HL-60 (cell line): ENCODE results near the gene LRP1B.

Source experiments
- DNase-seq, 2 experiments: peaks; one replicate each; pipeline ENCODE4 v3.0.0-alpha.2; 2010 to 2020; ENCODE audit warnings: low read depth in 1 of 2, low spot score in 1 of 2
- H3K27ac ChIP-seq: fragments of 250-450 bp; sonication (Bioruptor Pico); replicated peaks from 2 replicates; pipeline ENCODE4 v1.5.1; 2020; ENCODE audit warnings: mild to moderate bottlenecking, moderate library complexity
- H3K27me3 ChIP-seq: fragments of 250-450 bp; sonication (Bioruptor Pico); 2 replicates; pipeline ENCODE4 v1.5.1; 2021; ENCODE audit warnings: mild to moderate bottlenecking, moderate library complexity; ENCODE audit not compliant: insufficient read depth, poor library complexity, severe bottlenecking
- H3K4me3 ChIP-seq: replicated peaks from 2 replicates; pipeline ENCODE4 v1.5.1; 2011; ENCODE audit warnings: mild to moderate bottlenecking, control low read depth, low read length; ENCODE audit not compliant: insufficient read depth
- GABPA ChIP-seq: IDR thresholded peaks from 2 replicates; pipeline ENCODE4 v1.6.1; 2012; ENCODE audit warnings: low read depth
- POLR2AphosphoS5 ChIP-seq: IDR thresholded peaks from 2 replicates; pipeline ENCODE4 v1.6.1; 2012; ENCODE audit warnings: low read depth
- SPI1 ChIP-seq: IDR thresholded peaks from 2 replicates; pipeline ENCODE4 v1.6.1; 2012; ENCODE audit warnings: low read depth, mild to moderate bottlenecking, borderline replicate concordance
- TF ChIP-seq, protein P1 (sequence below): IDR thresholded peaks from 2 replicates; pipeline ENCODE4 v1.6.1; 2012; ENCODE audit warnings: low read depth; ENCODE audit not compliant: insufficient replicate concordance
- TF ChIP-seq, protein P2 (sequence below): IDR thresholded peaks from one replicate; pipeline ENCODE4 v1.5.1; 2011; ENCODE audit warnings: low read length, control low read depth, inconsistent platforms; ENCODE audit not compliant: insufficient read depth

The LRP1B gene

DNA sequence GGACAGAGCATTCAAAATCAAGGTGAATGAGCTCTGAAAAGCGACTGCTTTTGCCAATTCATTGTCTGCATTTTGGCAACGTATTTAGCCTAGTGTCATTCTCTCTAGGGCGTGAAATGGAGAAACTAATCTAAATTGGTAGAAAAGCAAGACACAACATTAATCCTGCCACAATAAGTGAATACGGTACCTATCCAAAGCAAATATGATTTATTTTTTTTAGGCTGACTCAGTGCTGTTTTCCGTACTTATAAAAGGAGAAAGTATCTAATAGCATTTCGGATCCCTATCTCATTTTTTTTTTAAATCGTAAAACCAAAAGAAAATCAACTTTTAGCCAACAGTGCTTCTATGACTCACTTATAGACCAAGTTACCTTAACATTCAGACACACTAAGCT lies 672.5 kb downstream of the LRP1B start:
- no peaks in the 10 kb centered on the region for H3K27me3 ChIP-seq
- no peak for DNase-seq
- H3K27ac ChIP-seq = no peak overlapping the region
- TF ChIP-seq, protein P1, sequence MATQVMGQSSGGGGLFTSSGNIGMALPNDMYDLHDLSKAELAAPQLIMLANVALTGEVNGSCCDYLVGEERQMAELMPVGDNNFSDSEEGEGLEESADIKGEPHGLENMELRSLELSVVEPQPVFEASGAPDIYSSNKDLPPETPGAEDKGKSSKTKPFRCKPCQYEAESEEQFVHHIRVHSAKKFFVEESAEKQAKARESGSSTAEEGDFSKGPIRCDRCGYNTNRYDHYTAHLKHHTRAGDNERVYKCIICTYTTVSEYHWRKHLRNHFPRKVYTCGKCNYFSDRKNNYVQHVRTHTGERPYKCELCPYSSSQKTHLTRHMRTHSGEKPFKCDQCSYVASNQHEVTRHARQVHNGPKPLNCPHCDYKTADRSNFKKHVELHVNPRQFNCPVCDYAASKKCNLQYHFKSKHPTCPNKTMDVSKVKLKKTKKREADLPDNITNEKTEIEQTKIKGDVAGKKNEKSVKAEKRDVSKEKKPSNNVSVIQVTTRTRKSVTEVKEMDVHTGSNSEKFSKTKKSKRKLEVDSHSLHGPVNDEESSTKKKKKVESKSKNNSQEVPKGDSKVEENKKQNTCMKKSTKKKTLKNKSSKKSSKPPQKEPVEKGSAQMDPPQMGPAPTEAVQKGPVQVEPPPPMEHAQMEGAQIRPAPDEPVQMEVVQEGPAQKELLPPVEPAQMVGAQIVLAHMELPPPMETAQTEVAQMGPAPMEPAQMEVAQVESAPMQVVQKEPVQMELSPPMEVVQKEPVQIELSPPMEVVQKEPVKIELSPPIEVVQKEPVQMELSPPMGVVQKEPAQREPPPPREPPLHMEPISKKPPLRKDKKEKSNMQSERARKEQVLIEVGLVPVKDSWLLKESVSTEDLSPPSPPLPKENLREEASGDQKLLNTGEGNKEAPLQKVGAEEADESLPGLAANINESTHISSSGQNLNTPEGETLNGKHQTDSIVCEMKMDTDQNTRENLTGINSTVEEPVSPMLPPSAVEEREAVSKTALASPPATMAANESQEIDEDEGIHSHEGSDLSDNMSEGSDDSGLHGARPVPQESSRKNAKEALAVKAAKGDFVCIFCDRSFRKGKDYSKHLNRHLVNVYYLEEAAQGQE = no peak
- TF ChIP-seq POLR2AphosphoS5 = no peak
- TF ChIP-seq, protein P2, sequence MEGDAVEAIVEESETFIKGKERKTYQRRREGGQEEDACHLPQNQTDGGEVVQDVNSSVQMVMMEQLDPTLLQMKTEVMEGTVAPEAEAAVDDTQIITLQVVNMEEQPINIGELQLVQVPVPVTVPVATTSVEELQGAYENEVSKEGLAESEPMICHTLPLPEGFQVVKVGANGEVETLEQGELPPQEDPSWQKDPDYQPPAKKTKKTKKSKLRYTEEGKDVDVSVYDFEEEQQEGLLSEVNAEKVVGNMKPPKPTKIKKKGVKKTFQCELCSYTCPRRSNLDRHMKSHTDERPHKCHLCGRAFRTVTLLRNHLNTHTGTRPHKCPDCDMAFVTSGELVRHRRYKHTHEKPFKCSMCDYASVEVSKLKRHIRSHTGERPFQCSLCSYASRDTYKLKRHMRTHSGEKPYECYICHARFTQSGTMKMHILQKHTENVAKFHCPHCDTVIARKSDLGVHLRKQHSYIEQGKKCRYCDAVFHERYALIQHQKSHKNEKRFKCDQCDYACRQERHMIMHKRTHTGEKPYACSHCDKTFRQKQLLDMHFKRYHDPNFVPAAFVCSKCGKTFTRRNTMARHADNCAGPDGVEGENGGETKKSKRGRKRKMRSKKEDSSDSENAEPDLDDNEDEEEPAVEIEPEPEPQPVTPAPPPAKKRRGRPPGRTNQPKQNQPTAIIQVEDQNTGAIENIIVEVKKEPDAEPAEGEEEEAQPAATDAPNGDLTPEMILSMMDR = no peak
- TF ChIP-seq SPI1 = no peak
- TF ChIP-seq GABPA = no peak
- H3K4me3 ChIP-seq = no peak overlapping the region

DNA sequence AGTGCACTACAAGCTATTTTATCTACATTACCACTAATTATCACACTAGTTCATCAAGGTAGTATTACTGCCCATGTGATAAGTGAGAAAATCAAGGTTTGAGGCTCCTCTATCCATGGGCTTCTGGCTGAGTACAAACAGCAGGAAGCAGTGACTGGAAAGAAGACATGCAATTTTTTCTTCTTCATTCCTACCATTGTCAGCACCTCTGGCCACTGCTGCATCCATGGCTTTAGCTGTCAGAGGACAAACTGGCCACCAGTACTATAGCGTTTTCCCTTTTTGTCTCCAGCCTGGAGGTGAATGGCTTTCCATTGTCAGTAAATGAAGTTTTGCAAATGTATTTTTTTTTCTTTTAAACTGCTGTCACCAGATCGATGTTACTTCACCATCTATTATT lies 674.9 kb downstream of the LRP1B start:
- no peaks in the 10 kb centered on the region for H3K27me3 ChIP-seq
- no peak overlapping the region for H3K4me3 ChIP-seq
- no peak for DNase-seq
- no peak overlapping the region for H3K27ac ChIP-seq
- TF ChIP-seq SPI1 (no peak), POLR2AphosphoS5 (no peak), GABPA (no peak)
- TF ChIP-seq, protein P1 = no peak
- TF ChIP-seq, protein P2 = no peak

DNA sequence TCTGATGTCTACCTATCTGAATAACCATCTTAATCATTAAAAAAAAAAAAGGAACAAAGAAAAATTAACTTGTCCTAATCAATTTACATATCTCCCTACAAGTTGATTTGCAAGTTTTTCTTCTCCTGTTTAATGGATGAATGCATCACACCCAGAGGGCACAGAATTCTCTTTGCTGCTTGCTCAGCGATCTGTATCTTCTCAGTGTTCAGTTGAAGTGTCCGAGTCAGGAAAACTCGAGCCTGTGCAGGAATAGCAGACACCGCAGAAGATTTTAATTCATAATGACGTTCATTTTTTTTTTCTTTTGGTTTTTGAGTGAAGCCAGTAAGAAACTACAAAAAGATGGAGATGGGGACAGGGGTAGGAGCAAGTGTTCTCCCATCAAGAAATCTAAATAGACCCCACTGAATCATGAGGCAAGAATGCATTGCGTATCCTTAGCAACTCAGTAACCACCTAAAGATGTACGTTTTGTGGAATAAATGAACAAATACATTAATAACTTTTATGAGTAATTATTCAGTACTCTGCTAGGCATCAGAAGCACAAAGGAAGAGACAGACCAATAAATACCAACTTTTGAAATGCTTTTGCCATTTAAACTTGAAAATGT lies 675.5 kb downstream of the LRP1B start:
- H3K4me3 ChIP-seq = no peak overlapping the region
- H3K27ac ChIP-seq = no peak overlapping the region
- TF ChIP-seq POLR2AphosphoS5 = no peak
- no peak for TF ChIP-seq SPI1
- TF ChIP-seq, protein P1 = no peak
- TF ChIP-seq, protein P2 = no peak
- no peak for TF ChIP-seq GABPA
- no peak for DNase-seq
- H3K27me3 ChIP-seq = no peaks in the 10 kb centered on the region
